Keratinocyte (primary cell): ENCODE measurements around the gene DIP2C.

Experiments
- EZH2 ChIP-seq: IDR thresholded peaks from one replicate; pipeline ENCODE4 v1.6.1; 2012; ENCODE audit warnings: inconsistent platforms, mild to moderate bottlenecking, low read length, moderate library complexity
- TF ChIP-seq, protein P1 (sequence below), 3 experiments: IDR thresholded peaks in 1 of 3; conservative IDR thresholded peaks in 1 of 3; optimal IDR thresholded peaks in 1 of 3; 2 replicates in 2 of 3; 3 replicates in 1 of 3; pipeline versions ENCODE3 to v1.5.1; 2011; ENCODE audit warnings: low read length in 3 of 3, mild to moderate bottlenecking in 3 of 3, moderate library complexity in 2 of 3, control low read depth in 1 of 3, inconsistent platforms in 1 of 3; ENCODE audit not compliant: insufficient read depth in 2 of 3; ENCODE audit errors: extremely low read depth in 1 of 3

DNA sequence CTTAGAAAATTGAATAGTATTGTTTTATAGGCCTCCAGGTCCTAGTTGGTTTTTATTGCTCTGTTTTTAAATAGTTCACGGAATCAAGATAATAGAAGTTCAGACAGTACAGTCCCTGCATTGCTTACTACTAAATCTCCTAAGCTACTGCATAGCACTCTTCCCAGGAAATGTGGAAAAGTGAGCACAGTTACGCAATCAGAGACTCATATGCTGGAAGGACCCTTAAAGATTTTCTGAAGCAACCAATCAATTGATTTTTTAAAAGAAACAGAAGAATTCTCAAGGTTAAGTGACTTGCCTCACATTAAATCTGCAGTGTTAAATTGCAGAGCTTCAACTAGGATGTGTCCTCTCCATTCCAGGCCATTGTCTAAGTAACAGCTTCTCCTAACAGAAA is 23.1 kb upstream of the DIP2C start:
- TF ChIP-seq, protein P1, sequence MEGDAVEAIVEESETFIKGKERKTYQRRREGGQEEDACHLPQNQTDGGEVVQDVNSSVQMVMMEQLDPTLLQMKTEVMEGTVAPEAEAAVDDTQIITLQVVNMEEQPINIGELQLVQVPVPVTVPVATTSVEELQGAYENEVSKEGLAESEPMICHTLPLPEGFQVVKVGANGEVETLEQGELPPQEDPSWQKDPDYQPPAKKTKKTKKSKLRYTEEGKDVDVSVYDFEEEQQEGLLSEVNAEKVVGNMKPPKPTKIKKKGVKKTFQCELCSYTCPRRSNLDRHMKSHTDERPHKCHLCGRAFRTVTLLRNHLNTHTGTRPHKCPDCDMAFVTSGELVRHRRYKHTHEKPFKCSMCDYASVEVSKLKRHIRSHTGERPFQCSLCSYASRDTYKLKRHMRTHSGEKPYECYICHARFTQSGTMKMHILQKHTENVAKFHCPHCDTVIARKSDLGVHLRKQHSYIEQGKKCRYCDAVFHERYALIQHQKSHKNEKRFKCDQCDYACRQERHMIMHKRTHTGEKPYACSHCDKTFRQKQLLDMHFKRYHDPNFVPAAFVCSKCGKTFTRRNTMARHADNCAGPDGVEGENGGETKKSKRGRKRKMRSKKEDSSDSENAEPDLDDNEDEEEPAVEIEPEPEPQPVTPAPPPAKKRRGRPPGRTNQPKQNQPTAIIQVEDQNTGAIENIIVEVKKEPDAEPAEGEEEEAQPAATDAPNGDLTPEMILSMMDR (optimal IDR thresholded peaks at IDR 0.05 in 1 of 3, IDR thresholded peaks at IDR 0.05 in 1 of 3, conservative IDR thresholded peaks at IDR 0.05 in 1 of 3; ENCODE audit: extremely low read depth in 1 of 3, insufficient read depth in 2 of 3, low read length in 3 of 3) = no peak
- no peak for TF ChIP-seq EZH2
